Testis (tissue), 2 donors: Measurements from ENCODE around the gene KCNK18.

Experiments
- POLR2A ChIP-seq: fragments of 450-650 bp; IDR thresholded peaks from one replicate; pipeline ENCODE4 v1.6.1; 2017; ENCODE audit warnings: antibody characterized with exemption, mild to moderate bottlenecking, moderate library complexity
- TF ChIP-seq, protein P1 (sequence below), 3 experiments: fragments of 450-650 bp in 2 of 3; fragments of 200-600 bp in 1 of 3; sonication (generic) in 1 of 3; IDR thresholded peaks; one replicate each; pipeline ENCODE4 v1.5.1; 2016 to 2019; ENCODE audit warnings: antibody characterized with exemption in 3 of 3, mild to moderate bottlenecking in 2 of 3, moderate library complexity in 1 of 3

GRCh38 chr10:117214401-117214800 is 17.1 kb downstream of the KCNK18 start:
- TF ChIP-seq, protein P1, sequence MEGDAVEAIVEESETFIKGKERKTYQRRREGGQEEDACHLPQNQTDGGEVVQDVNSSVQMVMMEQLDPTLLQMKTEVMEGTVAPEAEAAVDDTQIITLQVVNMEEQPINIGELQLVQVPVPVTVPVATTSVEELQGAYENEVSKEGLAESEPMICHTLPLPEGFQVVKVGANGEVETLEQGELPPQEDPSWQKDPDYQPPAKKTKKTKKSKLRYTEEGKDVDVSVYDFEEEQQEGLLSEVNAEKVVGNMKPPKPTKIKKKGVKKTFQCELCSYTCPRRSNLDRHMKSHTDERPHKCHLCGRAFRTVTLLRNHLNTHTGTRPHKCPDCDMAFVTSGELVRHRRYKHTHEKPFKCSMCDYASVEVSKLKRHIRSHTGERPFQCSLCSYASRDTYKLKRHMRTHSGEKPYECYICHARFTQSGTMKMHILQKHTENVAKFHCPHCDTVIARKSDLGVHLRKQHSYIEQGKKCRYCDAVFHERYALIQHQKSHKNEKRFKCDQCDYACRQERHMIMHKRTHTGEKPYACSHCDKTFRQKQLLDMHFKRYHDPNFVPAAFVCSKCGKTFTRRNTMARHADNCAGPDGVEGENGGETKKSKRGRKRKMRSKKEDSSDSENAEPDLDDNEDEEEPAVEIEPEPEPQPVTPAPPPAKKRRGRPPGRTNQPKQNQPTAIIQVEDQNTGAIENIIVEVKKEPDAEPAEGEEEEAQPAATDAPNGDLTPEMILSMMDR (IDR thresholded peaks at IDR 0.05) = no peak
- TF ChIP-seq POLR2A = no peak
